Small intestine (tissue), 7 donors: ENCODE results near the gene TRAK1. TPM values are rescaled to one million over a fixed set of nuclear protein-coding genes. Genes with fewer than 3 reads are reported as not detected.

ENCODE experiments used
- DNase-seq, 2 donors: peaks; one replicate each; pipeline versions ENCODE4 v3.0.0 to v3.0.0-alpha.2; 2013
- FAIRE-seq: peaks from 2 replicates; lab custom pipeline; 2012; peaks lifted over from hg19 to GRCh38; lab: Jason Lieb, UNC
- H3K27ac ChIP-seq, 3 donors: one replicate each; pipeline ENCODE4 v1.5.1; 2013; ENCODE audit warnings: low read length in 2 of 3, mild to moderate bottlenecking in 2 of 3, control low read depth in 1 of 3, inconsistent platforms in 1 of 3, low read depth in 1 of 3, moderate library complexity in 1 of 3
- H3K27me3 ChIP-seq, 3 donors: one replicate each; pipeline ENCODE4 v1.6.1; 2013; ENCODE audit warnings: low read length in 3 of 3, inconsistent platforms in 1 of 3; ENCODE audit not compliant: control insufficient read depth in 3 of 3, insufficient read depth in 3 of 3
- H3K36me3 ChIP-seq, 3 donors: one replicate each; pipeline ENCODE4 v1.6.1; 2013; ENCODE audit warnings: low read length in 3 of 3, inconsistent platforms in 1 of 3, low read depth in 1 of 3, mild to moderate bottlenecking in 1 of 3, moderate library complexity in 1 of 3; ENCODE audit not compliant: control insufficient read depth in 3 of 3, insufficient read depth in 2 of 3
- H3K4me1 ChIP-seq, 3 donors: one replicate each; pipeline ENCODE4 v1.6.1; 2013; ENCODE audit warnings: low read length in 2 of 3, inconsistent platforms in 1 of 3, low read depth in 1 of 3, mild to moderate bottlenecking in 1 of 3, moderate library complexity in 1 of 3; ENCODE audit not compliant: control insufficient read depth in 3 of 3, insufficient read depth in 2 of 3
- H3K4me3 ChIP-seq, 3 donors: one replicate each; pipeline ENCODE4 v1.5.1; 2013; ENCODE audit warnings: low read length in 3 of 3, control low read depth in 1 of 3, inconsistent platforms in 1 of 3, low read depth in 1 of 3, mild to moderate bottlenecking in 1 of 3, moderate library complexity in 1 of 3
- H3K9me3 ChIP-seq, 2 donors: one replicate each; pipeline ENCODE4 v1.6.1; 2013; ENCODE audit warnings: low read depth in 1 of 2, low read length in 1 of 2; ENCODE audit not compliant: control insufficient read depth in 2 of 2, insufficient read depth in 1 of 2
- WGBS, 3 donors: extraction: QIAGEN DNeasy Blood & Tissue Kit; methylation state at CpG; one replicate each; pipeline ENCODE4 v1.1.7; 2013; 5-methylcytosine and 5-hydroxymethylcytosine counted together
- polyA plus RNA-seq, 4 donors: library from polyadenylated mRNA; stranded (reverse) in 3 of 4; unstranded in 1 of 4; fragments of 200-250 nt in 3 of 4; fragments of 120-200 nt in 1 of 4; gene quantifications; one replicate each; pipeline versions ENCODE4 v1.2.1 to v1.2.3, GENCODE V29; 2013
- donor health status: healthy with polysubstance abuse.
- donor health status: control.
- donor health status: control.
- donor health status: Bipolar disorder and iron deficiency.
- donor health status: healthy.

TRAK1 gene
- polyA plus RNA-seq, 4 donors, result 20.9 to 74.7 (median 39.8) TPM

- 79 to 89% (median 87%) methylated on average over 5 of the region's 5 CpGs for WGBS, 3 donors
- Histone ChIP-seq H3K4me1 (peaks cover 12 to 33% (median 20%) of the 10 kb centered on the region in 3 donors), H3K36me3 (peaks cover 0 to 11% (median 0%) of the 10 kb centered on the region in 3 donors), H3K27me3 (no peaks in the 10 kb centered on the region), H3K9me3 (no peaks in the 10 kb centered on the region), H3K4me3 (peak overlapping the region in 1 of 3 donors; percentile 29), H3K27ac (no peak overlapping the region)
- FAIRE-seq (no peak), DNase-seq (no peak)
Observed at GRCh38 chr3:42162462-42162861, 71.3 kb downstream of the TRAK1 start.

- H3K4me1 ChIP-seq, result peaks cover 12 to 33% (median 20%) of the 10 kb centered on the region in 3 donors
- no peaks in the 10 kb centered on the region for H3K27me3 ChIP-seq
- DNase-seq (no peak), FAIRE-seq (no peak)
- H3K9me3 ChIP-seq, result no peaks in the 10 kb centered on the region
- peaks cover 0 to 11% (median 0%) of the 10 kb centered on the region in 3 donors for H3K36me3 ChIP-seq
- 24 to 60% (median 40%) methylated on average over 5 of the region's 5 CpGs for whole genome bisulfite sequencing, 3 donors
- no peak overlapping the region for H3K4me3 ChIP-seq
- H3K27ac ChIP-seq, result peak overlapping the region in 2 of 3 donors; percentile 0 to 21
Observed at GRCh38 chr3:42163622-42164244, 72.6 kb downstream of the TRAK1 start.

GRCh38 chr3:42164656-42165055 lies 73.5 kb downstream of the TRAK1 start:
- H3K4me3 ChIP-seq, result no peak overlapping the region
- H3K27ac ChIP-seq, result peak overlapping the region; percentile 43 to 88 (median 44)
- FAIRE-seq (no peak), DNase-seq (no peak)
- WGBS, 3 donors, result 34 to 70% (median 53%) methylated on average over 2 of the region's 2 CpGs
- H3K27me3 ChIP-seq, result no peaks in the 10 kb centered on the region
- H3K36me3 ChIP-seq, result peaks cover 0 to 11% (median 0%) of the 10 kb centered on the region in 3 donors
- H3K4me1 ChIP-seq, result peaks cover 9 to 29% (median 20%) of the 10 kb centered on the region in 3 donors
- no peaks in the 10 kb centered on the region for H3K9me3 ChIP-seq

GRCh38 chr3:42165211-42165610 lies 74.1 kb downstream of the TRAK1 start:
- Histone ChIP-seq H3K27ac (peak overlapping the region in 1 of 3 donors; percentile 88), H3K4me1 (peaks cover 9 to 29% (median 22%) of the 10 kb centered on the region in 3 donors), H3K9me3 (no peaks in the 10 kb centered on the region), H3K27me3 (no peaks in the 10 kb centered on the region), H3K4me3 (no peak overlapping the region), H3K36me3 (peaks cover 0 to 11% (median 0%) of the 10 kb centered on the region in 3 donors)
- DNase-seq, result no peak
- 81 to 87% (median 86%) methylated on average over 4 of the region's 4 CpGs for WGBS, 3 donors
- FAIRE-seq, result no peak

- no peaks in the 10 kb centered on the region for H3K27me3 ChIP-seq
- WGBS, 3 donors, result 25 to 61% (median 49%) methylated on average over 3 of the region's 3 CpGs
- H3K27ac ChIP-seq, result peak overlapping the region in 2 of 3 donors; percentile 4 to 88
- no peak overlapping the region for H3K4me3 ChIP-seq
- DNase-seq (peak in 1 of 2 donors; percentile 94), FAIRE-seq (no peak)
- peaks cover 0 to 11% (median 0%) of the 10 kb centered on the region in 3 donors for H3K36me3 ChIP-seq
- H3K9me3 ChIP-seq, result no peaks in the 10 kb centered on the region
- peaks cover 5 to 25% (median 22%) of the 10 kb centered on the region in 3 donors for H3K4me1 ChIP-seq
Observed at GRCh38 chr3:42166214-42166613, 75.1 kb downstream of the TRAK1 start.

- peak overlapping the region in 2 of 3 donors; percentile 36 to 88 for H3K27ac ChIP-seq
- WGBS, 3 donors, result 87 to 91% (median 89%) methylated on average over 11 of the region's 11 CpGs
- peaks cover 4 to 22% (median 20%) of the 10 kb centered on the region in 3 donors for H3K4me1 ChIP-seq
- H3K9me3 ChIP-seq, result no peaks in the 10 kb centered on the region
- H3K36me3 ChIP-seq, result peaks cover 0 to 12% (median 0%) of the 10 kb centered on the region in 3 donors
- no peaks in the 10 kb centered on the region for H3K27me3 ChIP-seq
- no peak overlapping the region for H3K4me3 ChIP-seq
- DNase-seq (no peak), FAIRE-seq (no peak)
Observed at GRCh38 chr3:42166662-42167300, 75.6 kb downstream of the TRAK1 start.

GRCh38 chr3:42169579-42170120 lies 78.5 kb downstream of the TRAK1 start:
- WGBS, 3 donors, result 73 to 77% (median 76%) methylated on average over 7 of the region's 7 CpGs
- no peak for FAIRE-seq
- Histone ChIP-seq H3K4me1 (peaks cover 0 to 21% (median 20%) of the 10 kb centered on the region in 3 donors), H3K4me3 (no peak overlapping the region), H3K36me3 (peaks cover 0 to 16% (median 0%) of the 10 kb centered on the region in 3 donors), H3K27ac (peak overlapping the region in 1 of 3 donors; percentile 56), H3K27me3 (no peaks in the 10 kb centered on the region), H3K9me3 (no peaks in the 10 kb centered on the region)
- no peak for DNase-seq

- no peak for FAIRE-seq
- H3K27ac ChIP-seq, result no peak overlapping the region
Observed at GRCh38 chr3:42172047-42172654, 81.0 kb downstream of the TRAK1 start.

More at GRCh38 chr3:42172047-42172654, 81.0 kb downstream of the TRAK1 start:
- Histone ChIP-seq H3K36me3 (peaks cover 0 to 9% (median 0%) of the 10 kb centered on the region in 3 donors), H3K4me3 (no peak overlapping the region), H3K9me3 (no peaks in the 10 kb centered on the region), H3K4me1 (peaks cover 0 to 10% (median 4%) of the 10 kb centered on the region in 3 donors), H3K27me3 (no peaks in the 10 kb centered on the region)
- DNase-seq, result no peak
- 90 to 96% (median 94%) methylated on average over 3 of the region's 3 CpGs for WGBS, 3 donors
